Spleen (tissue), 11 donors: Measurements from ENCODE around the gene SLC16A8. TPM values are rescaled to one million over a fixed set of nuclear protein-coding genes. Genes with fewer than 3 reads are reported as not detected.

Source experiments
- DNase-seq: peaks from one replicate; pipeline ENCODE4 v3.0.0-alpha.2; 2020
- H3K27ac ChIP-seq, 8 donors: fragments of 200-600 bp; sonication (generic) in 7 of 8; 1 replicate in 4 of 8; 2 replicates in 4 of 8; pipeline versions ENCODE4 v1.5.0 to v1.8.0; 2016 to 2021; ENCODE audit warnings: inconsistent platforms in 4 of 8, mild to moderate bottlenecking in 4 of 8, moderate library complexity in 1 of 8
- H3K27me3 ChIP-seq, 7 donors: fragments of 200-600 bp; sonication (generic) in 6 of 7; replicated peaks in 1 of 7; 1 replicate in 4 of 7; 2 replicates in 3 of 7; pipeline versions ENCODE4 v1.5.0 to v1.8.0; 2016 to 2021; ENCODE audit warnings: inconsistent platforms in 3 of 7, mild to moderate bottlenecking in 1 of 7
- H3K36me3 ChIP-seq, 6 donors: fragments of 200-600 bp; sonication (generic) in 5 of 6; 1 replicate in 4 of 6; 2 replicates in 2 of 6; pipeline versions ENCODE4 v1.5.0 to v1.8.0; 2016 to 2021; ENCODE audit warnings: inconsistent platforms in 2 of 6
- H3K4me1 ChIP-seq, 6 donors: fragments of 200-600 bp; sonication (generic) in 5 of 6; 1 replicate in 3 of 6; 2 replicates in 3 of 6; pipeline versions ENCODE4 v1.5.0 to v1.8.0; 2016 to 2021; ENCODE audit warnings: inconsistent platforms in 3 of 6
- H3K4me3 ChIP-seq, 8 donors: fragments of 200-600 bp; sonication (generic) in 7 of 8; 1 replicate in 4 of 8; 2 replicates in 4 of 8; pipeline versions ENCODE4 v1.5.0 to v1.8.0; 2016 to 2021; ENCODE audit warnings: inconsistent platforms in 4 of 8, mild to moderate bottlenecking in 4 of 8, moderate library complexity in 2 of 8
- H3K9me3 ChIP-seq, 8 donors: fragments of 200-600 bp; sonication (generic) in 7 of 8; 1 replicate in 4 of 8; 2 replicates in 4 of 8; pipeline versions ENCODE4 v1.5.0 to v1.8.0; 2016 to 2021; ENCODE audit warnings: inconsistent platforms in 4 of 8
- POLR2A ChIP-seq, 3 donors: fragments of 450-650 bp; IDR thresholded peaks; one replicate each; pipeline ENCODE4 v1.5.1; 2017; ENCODE audit warnings: antibody characterized with exemption in 3 of 3, mild to moderate bottlenecking in 1 of 3
- POLR2AphosphoS5 ChIP-seq, 3 donors: sonication (generic); formaldehyde crosslinking; IDR thresholded peaks; one replicate each; pipeline ENCODE4 v1.5.1; 2017; ENCODE audit warnings: antibody characterized with exemption in 3 of 3
- WGBS, 5 donors: extraction: QIAGEN DNeasy Blood & Tissue Kit in 3 of 5; methylation state at CpG; one replicate each; pipeline versions ENCODE4 v1.1.5 to v1.1.7; 2013 to 2018; 5-methylcytosine and 5-hydroxymethylcytosine counted together
- intact Hi-C: fragments of 100-400 bp; cut with DNase I; formaldehyde crosslinking; loops from one replicate; pipeline ENCODE4 v1.15.0; 2023; ENCODE audit warnings: low total_unique reads
- polyA plus RNA-seq, 3 donors: library from polyadenylated mRNA; stranded (reverse); fragments of 200-250 nt; gene quantifications; one replicate each; pipeline ENCODE4 v1.2.1, GENCODE V29; 2013
- total RNA-seq, 7 donors: library from RNA; depleted of rRNA in 3 of 7; stranded (reverse); fragments of >200 nt in 3 of 7; fragmentation: NEBNext Ultra II Directional in 4 of 7; extraction: Animal tissue kit (Norgen Biotek cat#: 25700) in 4 of 7; gene quantifications; one replicate each; pipeline versions ENCODE4 v1.1.0 to v1.2.1, GENCODE V29; 2016 to 2021
- TF ChIP-seq, protein P1 (sequence below), 11 experiments: fragments of 200-600 bp in 7 of 11; fragments of 450-650 bp in 4 of 11; sonication (generic) in 4 of 11; IDR thresholded peaks in 8 of 11; conservative IDR thresholded peaks in 3 of 11; 1 replicate in 7 of 11; 2 replicates in 4 of 11; pipeline versions ENCODE4 v1.4.0 to v1.8.0; 2016 to 2021; ENCODE audit warnings: antibody characterized with exemption in 11 of 11, inconsistent platforms in 4 of 11, mild to moderate bottlenecking in 1 of 11
- donor health status: healthy with polysubstance abuse.
- donor health status: DM: no; HTN: no; CAD: no; lungs with moderate emphysema.
- donor health status: DM: no; HTN: no; CAD: no.
- donor health status: Bipolar disorder and iron deficiency.
- donor health status: healthy.
- donor health status: DM: no; HTN: no; CAD: no.
- donor health status: DM: yes; HTN: yes; CAD: no.

Gene SLC16A8
- total and polyA plus RNA-seq, 10 donors, result 0.22 to 1.2 (median 0.68) TPM; not detected in 4

DNA sequence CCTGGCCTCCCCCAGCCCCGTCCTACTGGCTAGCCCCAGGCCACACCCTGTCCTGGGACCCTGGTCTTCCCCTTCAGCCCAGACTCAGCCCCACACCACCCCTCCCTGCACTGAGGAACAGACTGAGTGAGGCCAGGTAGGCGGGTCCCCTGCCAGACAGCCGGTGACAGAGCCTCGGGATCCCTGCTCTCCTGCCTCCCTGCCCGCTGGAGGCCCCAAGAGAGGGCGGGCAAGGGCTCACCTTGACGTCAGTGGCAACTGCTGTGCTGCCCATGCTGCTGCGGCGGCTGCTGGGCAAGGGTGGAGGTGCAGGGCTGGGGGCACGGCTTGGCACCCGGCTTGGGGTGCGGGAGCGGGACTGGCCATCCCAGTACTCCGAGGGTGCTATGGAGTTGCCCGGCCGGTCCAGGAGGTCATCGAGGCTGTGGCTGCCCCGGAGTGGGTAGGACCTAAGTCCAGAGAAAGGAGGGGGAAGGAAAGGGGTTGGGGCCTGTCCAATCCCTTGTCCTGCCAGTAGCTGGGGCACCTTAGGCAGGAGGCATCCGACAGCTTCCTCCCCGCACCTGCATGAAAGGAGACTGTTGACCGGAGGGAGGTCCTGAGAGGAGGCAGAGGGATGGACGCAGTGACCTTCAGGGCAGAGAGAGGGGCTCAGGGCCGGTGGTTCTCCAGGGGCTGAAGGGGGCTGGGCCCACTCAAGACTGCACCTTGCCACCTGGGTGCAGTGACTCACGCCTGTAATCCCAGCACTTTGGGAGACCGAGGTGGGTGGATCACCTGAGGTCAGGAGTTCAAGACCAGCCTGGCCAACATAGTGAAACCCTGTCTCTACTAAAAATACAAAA, 2.2 kb upstream of the SLC16A8 start:
- DNase-seq, result no peak
- Histone ChIP-seq H3K27ac (no peak overlapping the region), H3K4me3 (no peak overlapping the region), H3K9me3 (no peaks in the 10 kb centered on the region), H3K36me3 (peaks cover 0 to 9% (median 0%) of the 10 kb centered on the region in 6 donors), H3K4me1 (peaks cover 11 to 35% (median 24%) of the 10 kb centered on the region in 6 donors), H3K27me3 (peaks cover 3 to 55% (median 38%) of the 10 kb centered on the region in 7 donors)
- 84 to 95% (median 92%) methylated on average over 6 to 25 of the region's 25 CpGs for WGBS, 5 donors
- intact Hi-C loops, result no loop called here
- TF ChIP-seq, protein P1, sequence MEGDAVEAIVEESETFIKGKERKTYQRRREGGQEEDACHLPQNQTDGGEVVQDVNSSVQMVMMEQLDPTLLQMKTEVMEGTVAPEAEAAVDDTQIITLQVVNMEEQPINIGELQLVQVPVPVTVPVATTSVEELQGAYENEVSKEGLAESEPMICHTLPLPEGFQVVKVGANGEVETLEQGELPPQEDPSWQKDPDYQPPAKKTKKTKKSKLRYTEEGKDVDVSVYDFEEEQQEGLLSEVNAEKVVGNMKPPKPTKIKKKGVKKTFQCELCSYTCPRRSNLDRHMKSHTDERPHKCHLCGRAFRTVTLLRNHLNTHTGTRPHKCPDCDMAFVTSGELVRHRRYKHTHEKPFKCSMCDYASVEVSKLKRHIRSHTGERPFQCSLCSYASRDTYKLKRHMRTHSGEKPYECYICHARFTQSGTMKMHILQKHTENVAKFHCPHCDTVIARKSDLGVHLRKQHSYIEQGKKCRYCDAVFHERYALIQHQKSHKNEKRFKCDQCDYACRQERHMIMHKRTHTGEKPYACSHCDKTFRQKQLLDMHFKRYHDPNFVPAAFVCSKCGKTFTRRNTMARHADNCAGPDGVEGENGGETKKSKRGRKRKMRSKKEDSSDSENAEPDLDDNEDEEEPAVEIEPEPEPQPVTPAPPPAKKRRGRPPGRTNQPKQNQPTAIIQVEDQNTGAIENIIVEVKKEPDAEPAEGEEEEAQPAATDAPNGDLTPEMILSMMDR (IDR thresholded peaks at IDR 0.05 in 8 of 11, conservative IDR thresholded peaks at IDR 0.05 in 3 of 11), result no peak
- no peak for TF ChIP-seq POLR2AphosphoS5 (IDR thresholded peaks at IDR 0.05)
- TF ChIP-seq POLR2A (IDR thresholded peaks at IDR 0.05), result no peak

DNA sequence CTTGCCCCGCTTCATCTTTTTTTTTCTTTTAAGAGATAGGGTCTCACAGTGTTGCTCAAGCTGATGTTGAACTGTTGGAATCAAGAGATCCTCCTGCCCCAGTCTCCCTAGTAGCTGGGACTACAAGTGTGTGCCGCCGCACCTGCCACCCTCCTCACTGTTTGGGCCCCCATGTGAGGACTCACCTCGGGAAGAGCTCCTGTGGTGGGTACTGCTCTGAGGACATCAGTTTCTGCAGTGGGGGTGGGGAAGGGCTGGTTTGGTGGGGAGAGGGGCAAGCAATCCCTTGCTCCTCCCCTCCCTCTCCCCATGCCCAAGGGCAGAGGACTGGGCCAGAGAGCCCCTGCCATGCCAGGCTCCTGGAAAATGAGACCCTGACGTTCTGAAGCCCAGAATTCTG, 1.5 kb upstream of the SLC16A8 start:
- Histone ChIP-seq H3K36me3 (peaks cover 0 to 9% (median 0%) of the 10 kb centered on the region in 6 donors), H3K4me3 (no peak overlapping the region), H3K9me3 (no peaks in the 10 kb centered on the region), H3K4me1 (peaks cover 11 to 42% (median 31%) of the 10 kb centered on the region in 6 donors), H3K27me3 (peaks cover 3 to 62% (median 44%) of the 10 kb centered on the region in 7 donors), H3K27ac (no peak overlapping the region)
- intact Hi-C loops, result no loop called here
- TF ChIP-seq, protein P1 (IDR thresholded peaks at IDR 0.05 in 8 of 11, conservative IDR thresholded peaks at IDR 0.05 in 3 of 11), result no peak
- TF ChIP-seq POLR2AphosphoS5 (IDR thresholded peaks at IDR 0.05) (no peak), POLR2A (IDR thresholded peaks at IDR 0.05) (no peak)
- 64 to 86% (median 72%) methylated on average over 5 of the region's 5 CpGs for WGBS, 5 donors
- no peak for DNase-seq

DNA sequence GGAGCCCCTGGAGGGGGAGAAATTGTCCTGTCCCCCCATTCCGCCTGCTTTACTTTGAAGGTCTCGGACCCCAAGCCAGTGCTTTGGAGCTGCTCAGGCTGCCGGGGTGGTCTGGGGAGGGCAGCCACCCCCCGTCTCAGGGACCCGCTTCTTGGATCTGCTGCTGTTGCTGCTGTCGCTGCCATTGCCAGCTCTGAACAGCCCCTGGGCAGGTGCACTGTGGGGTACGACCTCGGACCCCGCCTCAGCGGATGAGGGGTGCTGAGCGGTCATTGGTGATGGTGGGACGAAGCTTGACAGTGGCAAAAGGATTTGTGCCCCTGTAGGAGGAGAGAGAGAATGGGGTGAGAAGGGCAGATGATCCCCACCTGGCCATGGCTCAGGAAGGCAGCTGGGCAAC, 1.1 kb upstream of the SLC16A8 start:
- H3K27ac ChIP-seq, result no peak overlapping the region
- WGBS, 5 donors, result 90 to 96% (median 95%) methylated on average over 12 of the region's 12 CpGs
- DNase-seq, result no peak
- peaks cover 0 to 9% (median 0%) of the 10 kb centered on the region in 6 donors for H3K36me3 ChIP-seq
- intact Hi-C loops, result no loop called here
- H3K27me3 ChIP-seq, result peaks cover 3 to 67% (median 44%) of the 10 kb centered on the region in 7 donors
- H3K4me1 ChIP-seq, result peaks cover 11 to 44% (median 31%) of the 10 kb centered on the region in 6 donors
- TF ChIP-seq, protein P1 (IDR thresholded peaks at IDR 0.05 in 8 of 11, conservative IDR thresholded peaks at IDR 0.05 in 3 of 11), result no peak
- TF ChIP-seq POLR2AphosphoS5 (IDR thresholded peaks at IDR 0.05) (no peak), POLR2A (IDR thresholded peaks at IDR 0.05) (no peak)
- H3K4me3 ChIP-seq, result no peak overlapping the region
- no peaks in the 10 kb centered on the region for H3K9me3 ChIP-seq
